GM18873 (cell line): Measurements from ENCODE around the gene HAUS2.
"Not testable (repeated sequence)": the region's sequence is repeated elsewhere in the genome, so short reads cannot be mapped to it uniquely, and the experiment has no call there.

Source experiments
- ATAC-seq: cut with Tn5 transposase; IDR thresholded peaks from one replicate; pipeline ENCODE4 v1.9.1; 2021; ENCODE audit warnings: mild to moderate bottlenecking, moderate library complexity, moderate number of reproducible peaks; ENCODE audit not compliant: unreplicated experiment, low FRiP score

Gene HAUS2

GRCh38 chr15:42548249-42549031, at the start of gene HAUS2, which contains the start of gene LRRC57:
Gene HAUS2, plus strand, starts transcription at chr15:42548838. Its CDS starts 35 bp downstream, at chr15:42548873.
Gene LRRC57, minus strand, starts transcription at chr15:42548793. Its CDS starts 359 bp downstream, at chr15:42548434.
- ATAC-seq, result peak; percentile 65

DNA sequence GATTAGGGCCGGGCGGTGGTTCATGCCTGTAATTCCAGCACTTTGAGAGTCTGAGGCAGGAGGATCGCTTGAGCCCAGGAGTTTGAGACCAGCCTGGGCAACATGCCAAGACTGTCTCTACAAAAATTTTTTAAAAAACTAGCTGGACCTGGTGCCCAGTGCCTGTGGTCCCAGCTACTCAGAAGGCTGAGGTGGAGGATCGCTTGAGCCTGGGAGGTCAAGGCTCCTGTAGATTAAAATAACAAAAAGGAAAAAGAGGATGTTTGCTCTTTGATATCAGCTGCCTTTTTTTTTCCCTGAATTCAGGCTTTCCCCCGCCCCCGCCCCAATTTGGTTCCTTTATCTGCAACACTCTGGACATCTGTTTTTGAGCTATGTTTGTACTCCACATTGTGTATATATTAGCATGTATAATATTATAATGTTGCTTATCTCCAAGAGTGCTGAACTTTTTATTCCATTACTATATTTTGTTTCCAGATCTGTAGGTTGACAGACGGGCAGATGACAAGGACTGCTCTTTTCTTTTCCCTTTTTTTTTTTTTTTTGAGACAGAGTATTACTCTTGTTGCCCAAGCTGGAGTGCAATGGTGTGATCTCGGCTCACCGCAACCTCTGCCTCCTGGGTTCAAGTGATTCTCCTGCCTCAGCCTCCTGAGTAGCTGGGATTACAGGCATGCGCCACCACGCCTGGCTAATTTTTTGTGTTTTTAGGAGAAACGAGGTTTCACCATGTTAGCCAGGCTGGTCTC, 48.6 kb upstream of the HAUS2 start:
- no peak for ATAC-seq

- ATAC-seq, result no peak
Observed at GRCh38 chr15:42502477-42502876, 46.2 kb upstream of the HAUS2 start.

- no peak for ATAC-seq
Observed at GRCh38 chr15:42503825-42504224, 44.8 kb upstream of the HAUS2 start.

DNA sequence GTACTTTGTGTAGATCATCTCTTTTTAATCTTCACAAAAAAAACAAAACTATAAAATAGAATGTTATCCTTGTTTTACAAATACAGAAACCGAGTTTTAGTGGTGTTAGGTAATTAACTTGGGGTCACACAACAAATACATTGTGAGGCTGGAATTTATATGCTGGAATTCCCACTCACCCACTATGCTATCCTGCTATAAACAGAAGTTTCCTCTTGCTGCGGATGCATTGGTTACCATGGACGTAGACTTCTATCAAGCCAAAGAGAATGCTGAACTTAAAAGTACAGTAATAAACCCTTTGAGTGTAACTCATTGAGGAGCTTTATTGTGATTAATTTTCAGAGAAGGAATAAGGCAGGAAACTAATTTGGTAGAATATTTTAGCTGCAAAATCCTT, 44.0 kb upstream of the HAUS2 start:
- ATAC-seq, result peak; percentile 12

DNA sequence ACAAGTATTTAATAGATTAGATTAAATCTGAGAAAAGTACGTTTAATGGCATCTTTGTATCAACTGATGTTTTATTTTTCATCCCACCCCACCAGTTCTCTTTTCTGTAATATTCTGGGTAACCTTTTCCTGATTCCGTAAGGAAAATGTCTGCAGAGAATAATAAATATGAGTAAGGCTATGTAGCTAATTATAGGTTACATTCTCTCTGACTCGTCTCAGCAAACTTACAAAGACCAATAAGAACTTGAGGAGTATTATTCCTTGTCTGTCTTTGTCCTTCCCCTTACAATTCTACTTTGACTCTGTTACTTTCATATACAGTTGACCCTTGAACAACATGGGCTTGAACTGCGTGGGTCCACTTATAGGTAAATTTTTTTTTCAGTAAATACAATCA, 41.1 kb upstream of the HAUS2 start:
- no peak for ATAC-seq

DNA sequence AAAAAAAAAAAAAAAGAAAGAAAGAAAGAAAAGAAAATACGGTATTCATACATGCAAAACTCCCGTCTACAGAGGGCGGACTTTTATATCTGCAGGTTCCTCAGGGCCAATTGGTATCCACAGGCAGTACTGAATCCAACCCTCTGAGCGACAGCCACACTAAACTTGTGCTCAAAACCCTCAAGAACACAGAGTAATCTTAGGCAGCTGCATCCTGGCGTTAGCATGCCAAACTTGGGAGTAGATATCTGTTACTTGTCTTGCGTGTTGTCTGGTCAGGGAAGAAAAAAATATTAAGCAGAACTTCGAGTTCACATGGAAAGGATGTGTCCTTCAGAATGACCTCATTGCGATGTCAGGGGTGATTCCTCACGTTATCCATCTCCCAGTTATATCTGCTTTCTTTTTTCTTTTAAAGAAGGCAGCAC, 40.4 kb upstream of the HAUS2 start:
- ATAC-seq, result no peak

DNA sequence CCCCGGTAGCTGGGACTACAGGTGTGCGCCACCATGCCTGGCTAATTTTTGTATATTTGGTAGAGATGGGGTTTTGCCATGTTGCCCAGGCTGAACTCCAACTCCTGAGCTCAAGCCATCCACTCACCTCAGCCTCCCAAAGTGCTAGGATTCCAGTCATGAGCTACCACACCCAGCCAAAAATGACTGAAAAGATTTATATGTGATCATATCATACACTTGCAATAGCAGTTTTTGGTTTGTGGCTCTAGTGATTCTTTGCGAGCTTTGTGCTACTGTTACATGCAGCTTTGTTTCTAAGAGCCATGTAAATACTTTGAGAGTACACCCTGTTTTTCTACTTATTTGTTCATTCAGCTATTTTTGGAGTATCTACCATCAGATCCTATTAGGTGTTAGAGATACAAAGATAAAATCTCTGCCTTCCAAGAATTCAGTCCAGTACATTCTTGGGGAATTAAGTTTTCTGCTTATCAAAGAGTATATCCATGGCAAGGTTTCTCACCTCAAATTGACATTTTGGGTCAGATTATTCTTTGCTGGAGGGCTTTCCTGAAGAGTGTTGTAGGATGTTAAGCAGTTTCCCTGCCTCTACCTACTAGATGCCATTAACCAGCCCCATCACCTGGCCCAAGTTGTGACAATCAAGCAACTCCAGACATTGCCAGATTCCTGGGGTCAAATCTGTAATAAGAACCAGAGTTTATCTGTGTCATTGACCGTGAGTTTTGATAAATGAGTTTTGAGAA, 38.2 kb upstream of the HAUS2 start:
- no peak for ATAC-seq

DNA sequence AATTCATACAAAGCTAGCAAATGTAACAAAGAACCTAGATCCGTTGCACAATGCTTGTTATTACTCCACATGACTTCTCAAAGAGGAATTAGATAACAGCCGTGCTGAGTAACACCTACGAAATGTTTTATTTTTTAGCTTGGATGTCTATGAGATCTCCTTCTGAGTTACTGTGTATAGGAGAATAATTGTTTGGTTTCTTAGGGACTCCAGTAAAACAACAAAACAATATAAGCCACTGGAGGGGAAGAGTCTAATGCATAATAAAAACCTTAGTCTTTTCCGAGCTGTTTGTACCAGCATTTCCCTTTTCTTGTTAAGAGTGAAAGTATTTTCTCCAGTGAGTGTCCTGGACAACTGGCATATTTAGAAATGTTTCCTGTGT, 37.6 kb upstream of the HAUS2 start:
- no peak for ATAC-seq

GRCh38 chr15:42523331-42523730, 25.3 kb upstream of the HAUS2 start:
- ATAC-seq, result no peak

- no peak for ATAC-seq
Observed at GRCh38 chr15:42528970-42529369, 19.7 kb upstream of the HAUS2 start.

- no peak for ATAC-seq
Observed at GRCh38 chr15:42533246-42533645, 15.4 kb upstream of the HAUS2 start.

- no peak for ATAC-seq
Observed at GRCh38 chr15:42544853-42545629, 3.6 kb upstream of the HAUS2 start.

- peak; percentile 5 for ATAC-seq
Observed at GRCh38 chr15:42547918-42548248, 755 bp upstream of the HAUS2 start.

DNA sequence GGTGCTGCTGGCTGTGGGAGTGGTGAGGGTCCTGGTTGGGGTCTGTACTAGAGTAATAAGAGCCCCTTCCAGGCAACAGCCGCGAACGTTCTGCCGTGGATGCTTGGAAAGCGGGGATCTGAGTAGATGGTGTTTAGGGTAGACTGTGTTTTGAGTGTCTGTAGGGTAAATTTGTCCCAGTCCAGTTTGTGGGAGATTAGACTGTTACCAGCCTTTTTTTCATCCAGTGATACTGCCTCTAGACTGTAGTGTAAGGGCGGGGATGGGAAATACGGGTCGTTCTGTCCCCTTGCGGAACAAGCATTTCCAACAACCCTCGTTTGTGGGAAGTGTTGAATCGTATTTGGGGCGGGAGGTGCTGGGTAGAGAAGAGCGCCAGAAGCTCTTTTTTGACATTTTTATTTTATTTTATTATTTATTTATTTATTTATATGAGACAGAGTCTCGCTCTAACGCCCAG, 424 bp downstream of the HAUS2 start:
- ATAC-seq, result no peak

GRCh38 chr15:42549741-42550392, 1.2 kb downstream of the HAUS2 start:
- no peak for ATAC-seq

- ATAC-seq, result no peak
Observed at GRCh38 chr15:42553554-42553953, 4.9 kb downstream of the HAUS2 start.

GRCh38 chr15:42556550-42557207, 8.0 kb downstream of the HAUS2 start:
- ATAC-seq, result not testable (repeated sequence)

DNA sequence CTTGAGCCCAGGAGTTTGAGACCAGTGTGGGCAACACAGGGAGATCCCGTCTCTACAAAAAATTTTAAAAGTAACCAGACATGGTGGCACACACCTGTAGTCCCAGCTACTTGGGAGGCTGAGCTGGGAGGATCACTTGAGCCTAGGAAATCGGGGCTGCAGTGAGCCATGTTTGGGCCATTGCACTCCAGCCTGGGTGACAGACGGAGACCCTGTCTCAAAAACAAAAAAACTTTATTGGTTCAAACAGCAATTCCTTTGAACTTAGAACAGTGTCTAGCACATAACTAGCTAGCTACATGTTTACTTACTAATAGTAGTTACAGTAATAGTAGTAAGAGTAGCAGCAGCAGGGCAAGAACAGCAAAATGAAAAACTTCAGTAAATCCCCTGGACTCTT, 10.1 kb downstream of the HAUS2 start:
- ATAC-seq, result no peak
